Suprapubic skin (tissue), 4 donors: ENCODE results near the gene SELENOI.

Experiments
- CTCF ChIP-seq, 2 donors: fragments of 200-600 bp in 1 of 2; fragments of 450-650 bp in 1 of 2; sonication (generic) in 1 of 2; IDR thresholded peaks; one replicate each; pipeline ENCODE4 v1.5.1; 2016 to 2019; ENCODE audit warnings: antibody characterized with exemption in 2 of 2, mild to moderate bottlenecking in 1 of 2, moderate library complexity in 1 of 2
- EP300 ChIP-seq: sonication (generic); formaldehyde crosslinking; IDR thresholded peaks from one replicate; pipeline ENCODE4 v1.6.1; 2017; ENCODE audit warnings: antibody characterized with exemption
- POLR2AphosphoS5 ChIP-seq, 3 donors: sonication (generic); formaldehyde crosslinking; IDR thresholded peaks; one replicate each; pipeline ENCODE4 v1.6.1; 2017; ENCODE audit warnings: antibody characterized with exemption in 3 of 3

GRCh38 chr2:26432363-26432762 is 86.4 kb downstream of the SELENOI start:
- TF ChIP-seq CTCF (IDR thresholded peaks at IDR 0.05) (no peak), EP300 (no peak), POLR2AphosphoS5 (IDR thresholded peaks at IDR 0.05) (no peak)
